Hepatocyte (in vitro differentiated cells): ENCODE results near the gene SLC9A2. TPM values are rescaled to one million over a fixed set of nuclear protein-coding genes. Genes with fewer than 3 reads are reported as not detected.

Source experiments
- DNase-seq: peaks from one replicate; pipeline ENCODE4 v3.0.0-alpha.2; 2016; ENCODE audit warnings: low spot score
- H2AFZ ChIP-seq: fragments of 200-600 bp; sonication (generic); 2 replicates; pipeline ENCODE4 v1.6.0; 2016; ENCODE audit warnings: antibody characterized with exemption, mild to moderate bottlenecking
- H3K27ac ChIP-seq: fragments of 200-600 bp; sonication (generic); 2 replicates; pipeline ENCODE4 v1.5.1; 2016; ENCODE audit warnings: mild to moderate bottlenecking
- H3K27me3 ChIP-seq: fragments of 200-600 bp; sonication (generic); 2 replicates; pipeline ENCODE4 v1.6.1; 2016
- H3K36me3 ChIP-seq: fragments of 200-600 bp; sonication (generic); replicated peaks from 2 replicates; pipeline ENCODE4 v1.5.1; 2016; ENCODE audit warnings: low read depth; ENCODE audit not compliant: insufficient read depth
- H3K4me1 ChIP-seq: fragments of 200-600 bp; sonication (generic); 2 replicates; pipeline ENCODE4 v1.5.1; 2016; ENCODE audit warnings: mild to moderate bottlenecking, moderate library complexity; ENCODE audit not compliant: insufficient read depth
- H3K4me2 ChIP-seq: fragments of 200-600 bp; sonication (generic); 2 replicates; pipeline ENCODE4 v1.6.0; 2016
- H3K4me3 ChIP-seq: fragments of 200-600 bp; sonication (generic); 2 replicates; pipeline ENCODE4 v1.5.1; 2016; ENCODE audit warnings: mild to moderate bottlenecking
- H3K79me2 ChIP-seq: fragments of 200-600 bp; sonication (generic); 2 replicates; pipeline ENCODE4 v1.6.0; 2017; ENCODE audit warnings: mild to moderate bottlenecking
- H3K9me2 ChIP-seq: fragments of 200-600 bp; sonication (generic); replicated peaks from 2 replicates; pipeline ENCODE4 v1.6.0; 2017; ENCODE audit warnings: mild to moderate bottlenecking; ENCODE audit not compliant: insufficient read depth
- H3K9me3 ChIP-seq: fragments of 200-600 bp; sonication (generic); 2 replicates; pipeline ENCODE4 v1.5.1; 2016; ENCODE audit warnings: low read depth, mild to moderate bottlenecking
- H4K20me1 ChIP-seq: fragments of 200-600 bp; sonication (generic); 2 replicates; pipeline ENCODE4 v1.6.0; 2016; ENCODE audit warnings: mild to moderate bottlenecking; ENCODE audit not compliant: insufficient read depth, poor library complexity, severe bottlenecking
- EZH2 ChIP-seq: fragments of 200-600 bp; sonication (generic); IDR thresholded peaks from 2 replicates; pipeline ENCODE4 v1.6.1; 2016; ENCODE audit warnings: antibody characterized with exemption, mild to moderate bottlenecking, borderline replicate concordance
- EZH2phosphoT487 ChIP-seq: fragments of 200-600 bp; sonication (generic); IDR thresholded peaks from one replicate; pipeline ENCODE4 v1.6.1; 2018; ENCODE audit warnings: antibody characterized with exemption, mild to moderate bottlenecking, low read depth, moderate library complexity; ENCODE audit not compliant: unreplicated experiment, severe bottlenecking
- WGBS: methylation state at CpG from one replicate; pipeline ENCODE4 v1.1.6; 2016; ENCODE audit warnings: low lambda C conversion rate; ENCODE audit errors: missing lambda C conversion rate; 5-methylcytosine and 5-hydroxymethylcytosine counted together
- polyA plus RNA-seq: library from polyadenylated mRNA; unstranded; fragments of >200 nt; fragmentation: Nextera tagmentation; extraction: Ambion mirVana; gene quantifications from 2 replicates; pipeline ENCODE4 v1.2.1, GENCODE V29; 2016
- total RNA-seq: library from RNA; depleted of rRNA; stranded (reverse); fragments of >200 nt; gene quantifications from 2 replicates; pipeline ENCODE4 v1.2.3, GENCODE V29; 2014
- TF ChIP-seq, protein P1 (sequence below): fragments of 200-600 bp; sonication (generic); IDR thresholded peaks from 2 replicates; pipeline ENCODE4 v1.5.1; 2016; ENCODE audit warnings: antibody characterized with exemption, mild to moderate bottlenecking; ENCODE audit not compliant: poor library complexity

SLC9A2 gene
- total and polyA plus RNA-seq, 2 experiments from 2014 or later: 1.1 to 2.1 TPM

DNA sequence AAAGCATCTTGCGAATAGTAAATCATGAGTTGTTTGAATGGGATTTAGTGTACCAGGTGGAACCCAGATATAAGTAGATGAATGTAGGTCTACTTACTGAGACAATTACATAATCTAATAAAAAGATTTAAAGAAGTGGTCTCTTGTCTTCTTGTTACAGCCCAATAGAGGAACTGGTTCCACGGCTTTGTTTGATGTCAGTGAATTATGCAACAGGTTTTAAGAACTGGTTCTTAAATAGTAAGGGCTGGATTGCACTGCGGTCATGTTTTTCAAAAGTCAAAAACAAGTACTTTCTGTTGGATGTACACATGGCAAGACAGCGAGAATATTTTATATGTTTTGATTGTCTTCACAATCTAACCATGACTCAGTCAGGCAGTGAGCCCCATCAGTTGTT lies 15.4 kb upstream of the SLC9A2 start:
- H3K36me3 ChIP-seq: no peaks in the 10 kb centered on the region
- H4K20me1 ChIP-seq: no peaks in the 10 kb centered on the region
- 71% methylated on average over 4 of the region's 4 CpGs for WGBS
- H3K79me2 ChIP-seq: no peaks in the 10 kb centered on the region
- H3K4me3 ChIP-seq: no peak overlapping the region
- H3K9me3 ChIP-seq: no peaks in the 10 kb centered on the region
- no peak overlapping the region for H2AFZ ChIP-seq
- no peak for DNase-seq
- H3K27me3 ChIP-seq: no peaks in the 10 kb centered on the region
- no peak overlapping the region for H3K27ac ChIP-seq
- peaks cover 10% of the 10 kb centered on the region for H3K4me1 ChIP-seq
- no peaks in the 10 kb centered on the region for H3K9me2 ChIP-seq
- no peak overlapping the region for H3K4me2 ChIP-seq
- TF ChIP-seq EZH2: no peak
- no peak for TF ChIP-seq EZH2phosphoT487
- TF ChIP-seq, protein P1, sequence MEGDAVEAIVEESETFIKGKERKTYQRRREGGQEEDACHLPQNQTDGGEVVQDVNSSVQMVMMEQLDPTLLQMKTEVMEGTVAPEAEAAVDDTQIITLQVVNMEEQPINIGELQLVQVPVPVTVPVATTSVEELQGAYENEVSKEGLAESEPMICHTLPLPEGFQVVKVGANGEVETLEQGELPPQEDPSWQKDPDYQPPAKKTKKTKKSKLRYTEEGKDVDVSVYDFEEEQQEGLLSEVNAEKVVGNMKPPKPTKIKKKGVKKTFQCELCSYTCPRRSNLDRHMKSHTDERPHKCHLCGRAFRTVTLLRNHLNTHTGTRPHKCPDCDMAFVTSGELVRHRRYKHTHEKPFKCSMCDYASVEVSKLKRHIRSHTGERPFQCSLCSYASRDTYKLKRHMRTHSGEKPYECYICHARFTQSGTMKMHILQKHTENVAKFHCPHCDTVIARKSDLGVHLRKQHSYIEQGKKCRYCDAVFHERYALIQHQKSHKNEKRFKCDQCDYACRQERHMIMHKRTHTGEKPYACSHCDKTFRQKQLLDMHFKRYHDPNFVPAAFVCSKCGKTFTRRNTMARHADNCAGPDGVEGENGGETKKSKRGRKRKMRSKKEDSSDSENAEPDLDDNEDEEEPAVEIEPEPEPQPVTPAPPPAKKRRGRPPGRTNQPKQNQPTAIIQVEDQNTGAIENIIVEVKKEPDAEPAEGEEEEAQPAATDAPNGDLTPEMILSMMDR: no peak

DNA sequence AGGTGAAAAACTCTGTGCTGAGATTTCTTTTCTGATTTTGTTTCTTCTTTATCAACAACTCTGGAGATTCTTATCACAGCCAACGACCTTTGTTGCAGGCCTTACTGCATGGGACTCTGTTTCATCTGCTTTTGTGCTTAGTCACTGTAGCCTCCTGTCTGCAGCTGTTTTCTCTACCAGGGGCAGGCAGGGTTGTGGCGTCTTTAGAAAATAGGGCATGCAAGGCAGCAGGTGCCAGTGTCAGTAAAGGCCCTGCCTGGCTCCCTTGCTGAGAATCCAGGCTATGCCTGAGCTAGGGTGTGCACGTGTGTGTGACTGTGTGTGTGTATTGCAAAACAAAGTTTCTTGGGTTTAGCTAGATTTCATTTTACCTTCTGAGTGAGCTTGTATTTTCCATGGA lies 14.6 kb upstream of the SLC9A2 start:
- no peak overlapping the region for H3K4me2 ChIP-seq
- whole genome bisulfite sequencing: 40% methylated on average over 3 of the region's 3 CpGs
- no peaks in the 10 kb centered on the region for H3K27me3 ChIP-seq
- H3K4me1 ChIP-seq: peaks cover 10% of the 10 kb centered on the region
- no peaks in the 10 kb centered on the region for H3K79me2 ChIP-seq
- DNase-seq: no peak
- no peaks in the 10 kb centered on the region for H3K9me3 ChIP-seq
- H3K9me2 ChIP-seq: no peaks in the 10 kb centered on the region
- no peaks in the 10 kb centered on the region for H3K36me3 ChIP-seq
- H3K27ac ChIP-seq: no peak overlapping the region
- no peaks in the 10 kb centered on the region for H4K20me1 ChIP-seq
- TF ChIP-seq, protein P1: no peak
- TF ChIP-seq EZH2phosphoT487: no peak
- TF ChIP-seq EZH2: no peak
- no peak overlapping the region for H2AFZ ChIP-seq
- H3K4me3 ChIP-seq: no peak overlapping the region

DNA sequence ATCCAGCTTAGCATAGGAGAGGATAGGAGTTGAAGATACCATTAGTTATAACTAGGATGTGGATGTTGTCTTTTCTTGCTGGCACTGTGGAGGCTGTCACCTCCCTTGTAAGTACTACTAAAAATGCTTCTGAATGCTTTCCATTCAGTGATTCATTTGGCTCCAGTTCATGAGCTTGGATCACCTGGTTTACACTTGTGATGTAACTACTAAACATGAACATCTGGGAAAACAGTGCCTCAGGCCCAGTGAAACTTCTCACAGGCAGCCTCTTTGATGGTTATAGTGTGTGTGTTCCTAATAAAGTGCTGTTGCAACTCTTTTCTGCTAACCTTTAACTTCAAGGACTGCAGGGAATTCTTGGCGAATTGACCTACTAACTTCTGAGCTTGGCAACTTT lies 13.0 kb upstream of the SLC9A2 start:
- H2AFZ ChIP-seq: no peak overlapping the region
- H4K20me1 ChIP-seq: no peaks in the 10 kb centered on the region
- H3K36me3 ChIP-seq: no peaks in the 10 kb centered on the region
- peak; percentile 44 for DNase-seq
- 58% methylated on average over 1 of the region's 1 CpG for WGBS
- no peaks in the 10 kb centered on the region for H3K27me3 ChIP-seq
- no peak overlapping the region for H3K27ac ChIP-seq
- no peaks in the 10 kb centered on the region for H3K9me3 ChIP-seq
- TF ChIP-seq EZH2phosphoT487: no peak
- TF ChIP-seq EZH2: no peak
- TF ChIP-seq, protein P1: no peak
- H3K79me2 ChIP-seq: no peaks in the 10 kb centered on the region
- no peaks in the 10 kb centered on the region for H3K9me2 ChIP-seq
- H3K4me3 ChIP-seq: no peak overlapping the region
- no peak overlapping the region for H3K4me2 ChIP-seq
- H3K4me1 ChIP-seq: peaks cover 10% of the 10 kb centered on the region
